Vagina (tissue), 2 donors: Measurements from ENCODE around the gene GTF2IRD1. TPM values are rescaled to one million over a fixed set of nuclear protein-coding genes. Genes with fewer than 3 reads are reported as not detected.

Source experiments
- DNase-seq, 2 donors: peaks; one replicate each; pipeline ENCODE4 v3.0.0-alpha.2; 2017; ENCODE audit errors: extremely low spot score in 2 of 2
- H3K27ac ChIP-seq: fragments of 200-600 bp; sonication (generic); one replicate; pipeline ENCODE4 v1.5.1; 2019
- H3K27me3 ChIP-seq: fragments of 200-600 bp; sonication (generic); one replicate; pipeline ENCODE4 v1.5.1; 2019
- H3K36me3 ChIP-seq, 2 donors: fragments of 200-600 bp; sonication (generic); one replicate each; pipeline ENCODE4 v1.5.1; 2017 to 2019
- H3K4me1 ChIP-seq: fragments of 200-600 bp; sonication (generic); one replicate; pipeline ENCODE4 v1.5.1; 2019
- H3K4me3 ChIP-seq, 2 donors: fragments of 200-600 bp; sonication (generic); 1 replicate in 1 of 2; 2 replicates in 1 of 2; pipeline ENCODE4 v1.5.1; 2016 to 2019
- H3K9me3 ChIP-seq: fragments of 200-600 bp; sonication (generic); one replicate; pipeline ENCODE4 v1.5.1; 2019
- CTCF ChIP-seq, 3 experiments: fragments of 450-650 bp in 2 of 3; fragments of 200-600 bp in 1 of 3; sonication (generic) in 1 of 3; IDR thresholded peaks; one replicate each; pipeline ENCODE4 v1.5.1; 2017 to 2019; ENCODE audit warnings: antibody characterized with exemption in 3 of 3, mild to moderate bottlenecking in 2 of 3, moderate library complexity in 2 of 3
- POLR2A ChIP-seq, 2 donors: fragments of 450-650 bp; IDR thresholded peaks; one replicate each; pipeline ENCODE4 v1.6.1; 2017; ENCODE audit warnings: antibody characterized with exemption in 2 of 2, mild to moderate bottlenecking in 2 of 2, moderate library complexity in 2 of 2
- POLR2AphosphoS5 ChIP-seq, 2 donors: sonication (generic); formaldehyde crosslinking; IDR thresholded peaks; one replicate each; pipeline ENCODE4 v1.9.0; 2017; ENCODE audit warnings: antibody characterized with exemption in 2 of 2, mild to moderate bottlenecking in 2 of 2, low read depth in 1 of 2; ENCODE audit not compliant: insufficient read depth in 1 of 2
- intact Hi-C: fragments of 100-400 bp; cut with DNase I; formaldehyde crosslinking; loops from one replicate; pipeline ENCODE4 v1.15.1; 2023
- total RNA-seq: library from RNA; depleted of rRNA; stranded (reverse); fragments of >200 nt; gene quantifications from one replicate; pipeline ENCODE4 v1.2.3, GENCODE V29; 2016

GTF2IRD1 gene
- total RNA-seq, 1 donor from 2014 or later: 33.6 TPM

- H3K4me1 ChIP-seq: peaks cover 8% of the 10 kb centered on the region
- no peaks in the 10 kb centered on the region for H3K27me3 ChIP-seq
- TF ChIP-seq POLR2A (IDR thresholded peaks at IDR 0.05) (no peak), CTCF (IDR thresholded peaks at IDR 0.05) (no peak), POLR2AphosphoS5 (IDR thresholded peaks at IDR 0.05; ENCODE audit: insufficient read depth in 1 of 2, low read depth in 1 of 2) (no peak)
- no peaks in the 10 kb centered on the region for H3K9me3 ChIP-seq
- no peak overlapping the region for H3K4me3 ChIP-seq
- H3K36me3 ChIP-seq: no peaks in the 10 kb centered on the region
- DNase-seq: no peak
- intact Hi-C loops: loop anchor here (2.0 kb wide), 1 partner anchor 40 kb away; no protein-coding TSS in a partner anchor
- H3K27ac ChIP-seq: no peak overlapping the region
Measured at GRCh38 chr7:74498354-74498753, 44.6 kb downstream of the GTF2IRD1 start.

- no peak overlapping the region for H3K4me3 ChIP-seq
- intact Hi-C loops: loop anchor here (2.0 kb wide), 1 partner anchor 40 kb away; no protein-coding TSS in a partner anchor
- no peaks in the 10 kb centered on the region for H3K36me3 ChIP-seq
- H3K4me1 ChIP-seq: peaks cover 8% of the 10 kb centered on the region
- no peaks in the 10 kb centered on the region for H3K27me3 ChIP-seq
- DNase-seq: no peak
- TF ChIP-seq CTCF (IDR thresholded peaks at IDR 0.05) (no peak), POLR2AphosphoS5 (IDR thresholded peaks at IDR 0.05; ENCODE audit: insufficient read depth in 1 of 2, low read depth in 1 of 2) (no peak), POLR2A (IDR thresholded peaks at IDR 0.05) (no peak)
- H3K27ac ChIP-seq: no peak overlapping the region
- H3K9me3 ChIP-seq: no peaks in the 10 kb centered on the region
Measured at GRCh38 chr7:74498996-74499834, 45.5 kb downstream of the GTF2IRD1 start.

GRCh38 chr7:74499835-74500388, 46.2 kb downstream of the GTF2IRD1 start:
- no peaks in the 10 kb centered on the region for H3K27me3 ChIP-seq
- no peak overlapping the region for H3K4me3 ChIP-seq
- no peaks in the 10 kb centered on the region for H3K9me3 ChIP-seq
- intact Hi-C loops: loop anchor here (2.0 kb wide), 1 partner anchor 41 kb away; no protein-coding TSS in a partner anchor
- no peak overlapping the region for H3K27ac ChIP-seq
- TF ChIP-seq POLR2A (IDR thresholded peaks at IDR 0.05) (no peak), POLR2AphosphoS5 (IDR thresholded peaks at IDR 0.05; ENCODE audit: insufficient read depth in 1 of 2, low read depth in 1 of 2) (no peak), CTCF (IDR thresholded peaks at IDR 0.05) (no peak)
- H3K4me1 ChIP-seq: peaks cover 8% of the 10 kb centered on the region
- no peak for DNase-seq
- H3K36me3 ChIP-seq: no peaks in the 10 kb centered on the region

- Histone ChIP-seq H3K27ac (no peak overlapping the region), H3K4me1 (peaks cover 8% of the 10 kb centered on the region), H3K9me3 (no peaks in the 10 kb centered on the region), H3K27me3 (no peaks in the 10 kb centered on the region), H3K36me3 (no peaks in the 10 kb centered on the region), H3K4me3 (no peak overlapping the region)
- TF ChIP-seq POLR2AphosphoS5 (IDR thresholded peaks at IDR 0.05; ENCODE audit: insufficient read depth in 1 of 2, low read depth in 1 of 2) (no peak), CTCF (IDR thresholded peaks at IDR 0.05) (no peak), POLR2A (IDR thresholded peaks at IDR 0.05) (no peak)
- intact Hi-C loops: no loop called here
- no peak for DNase-seq
Measured at GRCh38 chr7:74501298-74501697, 47.6 kb downstream of the GTF2IRD1 start.
